IPS-18c (cell line): ENCODE measurements around the gene CSF2.

Experiments used
- H3K4me3 ChIP-seq: 2 replicates; pipeline ENCODE4 v1.7.0; 2013; ENCODE audit warnings: low read depth, mild to moderate bottlenecking, low read length, moderate library complexity; ENCODE audit not compliant: insufficient read depth
- H3K9me3 ChIP-seq: one replicate; pipeline ENCODE4 v1.6.1; 2013; ENCODE audit warnings: mild to moderate bottlenecking, low read length, moderate library complexity; ENCODE audit not compliant: control insufficient read depth, insufficient read depth

Gene CSF2

GRCh38 chr5:132073231-132074013, at the start of gene CSF2:
CSF2 (plus strand) TSS chr5:132073789; CDS start chr5:132073824, 35 bp downstream.
- H3K9me3 ChIP-seq, result no peaks in the 10 kb centered on the region
- no peak within 1 kb of the TSS for H3K4me3 ChIP-seq

DNA sequence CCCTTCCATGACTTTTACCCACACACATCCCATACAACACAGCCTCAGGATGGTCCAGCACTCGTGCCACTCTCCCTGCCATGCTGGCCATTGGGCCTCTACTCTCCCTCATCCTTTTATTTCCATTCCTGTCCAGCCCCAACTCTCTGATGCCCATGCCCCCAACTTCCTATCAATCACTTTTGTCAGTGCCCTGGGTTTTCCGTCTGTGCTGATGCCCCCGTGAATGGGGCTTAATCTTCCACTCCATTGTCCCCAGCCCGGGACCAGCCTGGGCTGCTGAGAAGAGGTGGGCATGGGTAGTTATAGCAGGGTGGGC, 49.5 kb upstream of the CSF2 start:
- Histone ChIP-seq H3K4me3 (no peak overlapping the region), H3K9me3 (no peaks in the 10 kb centered on the region)

GRCh38 chr5:132024789-132025402, 48.7 kb upstream of the CSF2 start:
- no peak overlapping the region for H3K4me3 ChIP-seq
- no peaks in the 10 kb centered on the region for H3K9me3 ChIP-seq

DNA sequence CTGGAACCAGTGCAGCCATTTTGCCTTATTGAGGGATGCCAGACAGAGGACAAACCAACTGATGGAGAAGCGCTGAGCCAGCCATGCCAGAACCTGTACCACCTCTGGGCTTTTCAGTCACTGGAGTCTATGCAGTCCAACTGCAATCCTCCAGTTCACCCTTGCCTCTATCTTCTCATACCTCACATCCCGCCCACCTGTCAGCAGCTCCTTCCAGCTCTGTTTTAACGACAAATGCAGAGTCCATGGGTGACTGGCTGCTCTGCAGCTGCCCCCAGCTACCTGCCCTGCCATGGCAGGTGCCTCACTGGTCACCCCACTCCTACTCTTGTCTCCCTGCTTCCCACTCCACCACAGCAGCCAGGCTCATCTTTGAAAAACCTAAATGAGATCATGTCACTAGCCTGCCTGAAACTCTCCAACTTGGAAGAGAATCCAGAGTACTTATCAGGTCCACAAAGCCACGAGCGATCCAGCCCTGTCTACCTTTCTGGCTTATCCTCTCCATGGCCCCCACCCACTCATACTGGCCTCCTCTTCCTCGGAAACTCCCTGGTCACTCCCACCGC, 48.1 kb upstream of the CSF2 start:
- no peak overlapping the region for H3K4me3 ChIP-seq
- H3K9me3 ChIP-seq, result no peaks in the 10 kb centered on the region

DNA sequence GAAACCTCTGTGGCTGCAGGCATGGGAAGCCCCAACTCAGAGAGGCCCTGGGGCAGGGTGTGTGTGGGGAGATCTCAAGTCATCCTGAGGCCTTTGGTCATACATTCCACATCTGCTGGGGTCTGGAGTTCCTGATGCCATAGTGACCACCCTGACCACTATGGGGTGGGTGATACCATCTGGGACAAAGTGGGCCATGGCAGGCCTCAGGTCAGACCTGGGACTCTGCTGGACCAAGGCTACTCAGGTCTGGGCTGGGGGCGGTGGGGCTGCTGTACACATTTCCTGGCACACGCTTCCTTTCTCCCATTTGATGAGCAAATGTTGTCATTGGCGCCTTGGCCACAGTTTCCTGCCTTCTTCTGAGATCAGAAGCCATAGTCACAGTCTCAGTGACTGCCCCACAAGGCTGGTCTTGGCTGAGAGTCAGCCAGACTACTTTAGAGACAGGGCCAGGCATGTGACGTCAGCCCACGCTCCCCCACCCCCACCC, 47.0 kb upstream of the CSF2 start:
- Histone ChIP-seq H3K4me3 (no peak overlapping the region), H3K9me3 (no peaks in the 10 kb centered on the region)

- no peaks in the 10 kb centered on the region for H3K9me3 ChIP-seq
- no peak overlapping the region for H3K4me3 ChIP-seq
Measured at GRCh38 chr5:132027027-132027426, 46.6 kb upstream of the CSF2 start.

GRCh38 chr5:132029609-132030330, 43.8 kb upstream of the CSF2 start:
- H3K9me3 ChIP-seq, result no peaks in the 10 kb centered on the region
- no peak overlapping the region for H3K4me3 ChIP-seq

GRCh38 chr5:132030610-132031009, 43.0 kb upstream of the CSF2 start:
- Histone ChIP-seq H3K4me3 (no peak overlapping the region), H3K9me3 (no peaks in the 10 kb centered on the region)

DNA sequence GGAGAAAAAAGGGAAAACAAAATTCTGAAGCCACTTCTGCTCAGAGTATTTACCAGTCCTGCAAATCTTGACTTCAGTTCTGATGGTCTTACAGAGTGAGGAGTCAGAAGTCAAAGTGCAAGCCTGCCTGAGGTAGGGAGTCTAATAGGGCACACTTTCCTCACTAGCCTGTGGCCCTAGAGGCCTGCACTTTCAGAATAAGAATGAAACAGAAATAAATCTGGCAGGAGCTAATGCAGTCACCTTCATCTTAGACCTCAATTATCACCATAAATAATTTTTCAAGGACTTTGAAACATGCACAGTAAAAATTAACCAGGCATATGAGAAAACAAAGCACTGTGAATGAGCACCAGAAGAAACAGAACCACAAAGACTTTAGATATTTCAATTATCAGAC, 41.4 kb upstream of the CSF2 start:
- no peak overlapping the region for H3K4me3 ChIP-seq
- H3K9me3 ChIP-seq, result no peaks in the 10 kb centered on the region

DNA sequence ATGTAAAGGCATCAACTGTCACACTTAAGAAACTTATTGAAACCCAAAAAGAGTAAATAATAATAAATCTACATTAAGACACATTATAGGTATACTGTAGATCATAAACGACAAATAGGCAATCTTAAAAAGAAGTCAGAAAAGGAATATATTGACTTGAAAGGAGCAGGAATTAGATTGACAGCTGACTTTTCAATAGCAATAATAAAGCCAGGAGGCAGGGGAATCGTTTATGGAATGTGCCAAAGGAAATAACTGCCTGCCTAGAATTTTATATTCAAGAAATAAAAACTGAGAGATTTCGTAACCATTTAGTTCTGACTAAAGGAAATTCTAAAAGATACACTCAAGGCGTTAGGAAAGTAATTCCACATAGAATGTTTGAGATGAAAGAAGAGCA, 40.5 kb upstream of the CSF2 start:
- no peak overlapping the region for H3K4me3 ChIP-seq
- H3K9me3 ChIP-seq, result no peaks in the 10 kb centered on the region

DNA sequence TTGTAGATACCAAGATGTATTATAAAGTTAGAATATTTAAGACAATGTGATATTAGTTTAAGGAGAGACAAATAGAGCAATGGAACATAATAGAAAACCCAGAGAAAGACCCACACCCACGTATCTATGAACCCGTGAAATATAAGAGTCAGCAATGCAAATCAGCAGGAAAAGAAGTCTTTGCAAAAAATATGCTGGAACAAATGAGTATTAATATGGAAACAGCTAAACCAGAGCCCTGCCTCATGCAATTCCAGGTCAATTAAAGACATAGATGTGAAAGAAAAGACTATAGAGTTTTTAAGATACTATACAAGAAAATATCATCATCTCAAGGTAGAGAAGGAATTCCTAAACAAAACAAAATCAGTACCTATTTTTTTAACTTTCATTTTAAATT, 36.2 kb upstream of the CSF2 start:
- H3K4me3 ChIP-seq, result no peak overlapping the region
- no peaks in the 10 kb centered on the region for H3K9me3 ChIP-seq

GRCh38 chr5:132044207-132044606, 29.4 kb upstream of the CSF2 start:
- no peaks in the 10 kb centered on the region for H3K9me3 ChIP-seq

GRCh38 chr5:132046880-132047299, 26.7 kb upstream of the CSF2 start:
- no peaks in the 10 kb centered on the region for H3K9me3 ChIP-seq
- H3K4me3 ChIP-seq, result no peak overlapping the region

More at GRCh38 chr5:132044207-132044606, 29.4 kb upstream of the CSF2 start:
- no peak overlapping the region for H3K4me3 ChIP-seq

GRCh38 chr5:132049093-132049492, 24.5 kb upstream of the CSF2 start:
- no peak overlapping the region for H3K4me3 ChIP-seq
- H3K9me3 ChIP-seq, result no peaks in the 10 kb centered on the region

DNA sequence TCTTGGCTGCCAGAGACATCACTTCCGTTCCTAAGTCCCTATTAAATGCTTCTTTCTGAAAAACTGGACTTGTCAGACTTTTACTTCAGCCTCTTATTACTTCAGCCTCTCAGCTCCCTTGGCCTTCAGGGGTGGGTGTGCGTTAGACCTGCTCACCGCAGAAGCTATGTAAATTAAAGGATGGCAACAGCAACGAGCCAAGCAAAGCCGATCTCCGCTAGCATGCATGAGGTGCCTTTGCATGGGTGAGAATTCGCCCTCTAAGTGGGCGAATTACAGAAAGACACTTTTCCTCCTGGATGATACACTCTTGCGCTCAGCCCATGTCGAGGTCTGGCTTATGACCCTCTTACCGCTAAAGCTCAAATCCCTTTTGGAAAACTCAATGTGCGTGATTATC, 24.0 kb upstream of the CSF2 start:
- H3K4me3 ChIP-seq, result no peak overlapping the region
- H3K9me3 ChIP-seq, result no peaks in the 10 kb centered on the region

GRCh38 chr5:132050136-132050535, 23.5 kb upstream of the CSF2 start:
- Histone ChIP-seq H3K4me3 (no peak overlapping the region), H3K9me3 (peaks cover 2% of the 10 kb centered on the region)

GRCh38 chr5:132050661-132051552, 22.7 kb upstream of the CSF2 start:
- Histone ChIP-seq H3K4me3 (no peak overlapping the region), H3K9me3 (peaks cover 4% of the 10 kb centered on the region)
